ENCODE data around the gene KCNG3. TPM values are rescaled to one million over a fixed set of nuclear protein-coding genes. Genes with fewer than 3 reads are reported as not detected.

The KCNG3 gene
- total RNA-seq, 1 experiment from 2014 or later, result 1.5 TPM

DNA sequence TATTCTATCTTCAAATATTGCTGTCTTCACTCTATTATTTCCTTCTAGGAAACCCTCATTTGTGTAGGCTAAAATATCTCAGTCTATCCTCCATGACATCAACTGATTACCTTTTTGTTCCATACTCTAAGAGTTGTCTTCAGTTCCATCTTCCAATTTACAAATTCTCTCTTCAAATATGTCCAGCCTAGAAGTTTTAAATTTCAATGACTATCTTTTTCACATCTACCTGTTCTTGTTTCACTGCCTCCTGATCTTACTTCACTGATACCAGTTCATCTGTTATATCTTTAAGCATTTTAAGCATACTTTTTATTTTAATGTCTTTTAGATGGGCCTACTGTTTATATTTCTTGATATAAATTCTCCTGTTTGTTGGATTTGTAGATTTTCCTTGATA is 79.1 kb downstream of the KCNG3 start:
- Histone ChIP-seq H3K27ac (ENCODE audit: low read depth, low read length) (no peak overlapping the region), H4K20me1 (ENCODE audit: insufficient read depth) (no peaks in the 10 kb centered on the region), H3K36me3 (ENCODE audit: control insufficient read depth in 1 of 2, insufficient read depth in 2 of 2, low read length in 2 of 2) (no peaks in the 10 kb centered on the region), H3K4me2 (ENCODE audit: low read length) (no peak overlapping the region), H3K9ac (ENCODE audit: low read length) (no peak overlapping the region), H2AFZ (ENCODE audit: low read depth, low read length, poor library complexity, severe bottlenecking) (no peak overlapping the region), H3K27me3 (ENCODE audit: insufficient read depth, low read length) (no peaks in the 10 kb centered on the region), H3K9me3 (ENCODE audit: control insufficient read depth in 1 of 2, insufficient read depth in 1 of 2, low read depth in 1 of 2, low read length in 2 of 2) (peaks cover 3 to 5% of the 10 kb centered on the region in 2 experiments; a peak in 1 of 4 replicates), H3K9me2 (ENCODE audit: insufficient read depth) (no peaks in the 10 kb centered on the region), H3K79me2 (ENCODE audit: insufficient read depth, low read length) (no peaks in the 10 kb centered on the region), H3K4me3 (replicated peaks in 1 of 2; ENCODE audit: low read depth in 1 of 2, low read length in 2 of 2) (no peak overlapping the region), H3K4me1 (ENCODE audit: control insufficient read depth in 1 of 2, insufficient read depth in 2 of 2, low read length in 2 of 2) (peaks cover 4 to 9% of the 10 kb centered on the region in 2 experiments)
- BruUV-seq (replicated peaks), result no TSS peak
- no peak for TF ChIP-seq ZNF274 (IDR thresholded peaks at IDR 0.05; ENCODE audit: low read depth, low read length)
- ATAC-seq (no peak), DNase-seq (ENCODE audit: low read depth, low spot score) (no peak)
- ChIA-PET CTCF (no interaction called here), POLR2A (no interaction called here), RAD21 (ENCODE audit: low non-redundant PET in 1 of 2, low total read pairs in 2 of 2, uncharacterized antibody in 2 of 2, unreplicated experiment in 2 of 2) (no interaction called here)
- intact Hi-C loops (cut with micrococcal nuclease), result no loop called here

DNA sequence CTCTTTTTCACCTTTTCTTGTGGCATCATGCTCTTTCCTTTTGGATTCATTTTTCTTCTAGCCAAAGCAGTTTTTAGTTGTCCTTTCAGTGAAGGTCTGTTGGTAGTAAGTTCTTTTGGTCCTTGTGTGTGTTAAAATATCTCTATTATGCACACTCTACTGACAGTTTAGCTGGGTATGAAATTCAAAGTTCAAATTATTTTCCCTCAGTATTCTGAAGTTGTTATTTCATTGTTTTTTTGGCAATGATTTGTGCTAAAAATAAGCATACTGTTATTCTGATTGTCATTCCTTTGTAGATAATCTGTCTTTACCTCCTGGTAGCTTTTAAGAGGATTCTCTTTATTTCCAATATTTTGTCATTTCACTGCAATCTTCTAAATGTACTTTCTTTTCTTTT is 79.6 kb downstream of the KCNG3 start:
- TF ChIP-seq POLR2AphosphoS5 (IDR thresholded peaks at IDR 0.05; ENCODE audit: low read depth, low read length) (no peak), JUND (IDR thresholded peaks at IDR 0.05) (no peak), CBX3 (IDR thresholded peaks at IDR 0.05; ENCODE audit: low read depth) (no peak)
- TF ChIP-seq, protein P1, sequence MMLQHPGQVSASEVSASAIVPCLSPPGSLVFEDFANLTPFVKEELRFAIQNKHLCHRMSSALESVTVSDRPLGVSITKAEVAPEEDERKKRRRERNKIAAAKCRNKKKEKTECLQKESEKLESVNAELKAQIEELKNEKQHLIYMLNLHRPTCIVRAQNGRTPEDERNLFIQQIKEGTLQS (IDR thresholded peaks at IDR 0.05), result no peak
- H3K4me1 ChIP-seq (ENCODE audit: control insufficient read depth in 1 of 2, insufficient read depth in 2 of 2, low read length in 2 of 2), result peaks cover 0 to 4% of the 10 kb centered on the region in 2 experiments; a peak in 1 of 4 replicates
- no peak overlapping the region for H2AFZ ChIP-seq (ENCODE audit: low read depth, low read length, poor library complexity, severe bottlenecking)
- no peaks in the 10 kb centered on the region for H3K79me2 ChIP-seq (ENCODE audit: insufficient read depth, low read length)
- intact Hi-C loops (cut with micrococcal nuclease), result no loop called here
- H3K4me2 ChIP-seq (ENCODE audit: low read length), result no peak overlapping the region
- no peaks in the 10 kb centered on the region for H4K20me1 ChIP-seq (ENCODE audit: insufficient read depth)
- no peak for ATAC-seq
- H3K27me3 ChIP-seq (ENCODE audit: insufficient read depth, low read length), result no peaks in the 10 kb centered on the region
- no peaks in the 10 kb centered on the region for H3K9me2 ChIP-seq (ENCODE audit: insufficient read depth)
- BruUV-seq (replicated peaks), result no TSS peak
- RAD21 ChIA-PET (ENCODE audit: low non-redundant PET in 1 of 2, low total read pairs in 2 of 2, uncharacterized antibody in 2 of 2, unreplicated experiment in 2 of 2), result no interaction called here
- no peaks in the 10 kb centered on the region for H3K36me3 ChIP-seq (ENCODE audit: control insufficient read depth in 1 of 2, insufficient read depth in 2 of 2, low read length in 2 of 2)
- H3K9me3 ChIP-seq (ENCODE audit: control insufficient read depth in 1 of 2, insufficient read depth in 1 of 2, low read depth in 1 of 2, low read length in 2 of 2), result peaks cover 3 to 5% of the 10 kb centered on the region in 2 experiments; a peak in 1 of 4 replicates
- no peak for DNase-seq (ENCODE audit: low read depth, low spot score)
- POLR2A ChIA-PET, result no interaction called here
- no peak overlapping the region for H3K27ac ChIP-seq (ENCODE audit: low read depth, low read length)
- no peak overlapping the region for H3K4me3 ChIP-seq (replicated peaks in 1 of 2; ENCODE audit: low read depth in 1 of 2, low read length in 2 of 2)
- CTCF ChIA-PET, result no interaction called here
- H3K9ac ChIP-seq (ENCODE audit: low read length), result no peak overlapping the region

Data from HCT116 (cell line).